ENCODE results near the gene CTTNBP2. TPM values are rescaled to one million over a fixed set of nuclear protein-coding genes. Genes with fewer than 3 reads are reported as not detected.

Gene CTTNBP2
- total RNA-seq, 2 donors from 2014 or later = 9.2 to 12.0 TPM

DNA sequence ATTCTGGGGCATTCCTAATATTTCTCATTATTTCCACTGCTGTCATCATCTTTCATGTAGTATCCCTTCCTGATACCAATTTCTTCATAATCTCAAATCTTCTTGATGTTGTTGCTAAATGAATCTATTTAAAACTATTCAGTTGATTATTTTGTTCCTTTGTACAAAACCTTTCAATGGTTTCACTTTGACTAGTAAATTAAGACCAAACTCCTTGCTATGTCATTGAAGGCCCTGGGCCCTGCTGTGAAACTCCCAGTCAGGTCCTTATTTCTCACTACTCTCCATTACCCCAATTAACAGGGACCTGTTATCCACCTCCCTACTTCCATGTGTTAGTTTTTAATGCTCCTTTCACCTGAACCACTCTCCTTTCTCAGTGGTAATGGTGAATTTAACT lies 97.0 kb downstream of the CTTNBP2 start:
- no peaks in the 10 kb centered on the region for H3K36me3 ChIP-seq
- no peak overlapping the region for H3K4me3 ChIP-seq
- H3K9me3 ChIP-seq = no peaks in the 10 kb centered on the region
- DNase-seq (ENCODE audit: low spot score) (no peak), ATAC-seq (ENCODE audit: insufficient number of reproducible peaks, low FRiP score, low read depth) (no peak)
- TF ChIP-seq, protein P1, sequence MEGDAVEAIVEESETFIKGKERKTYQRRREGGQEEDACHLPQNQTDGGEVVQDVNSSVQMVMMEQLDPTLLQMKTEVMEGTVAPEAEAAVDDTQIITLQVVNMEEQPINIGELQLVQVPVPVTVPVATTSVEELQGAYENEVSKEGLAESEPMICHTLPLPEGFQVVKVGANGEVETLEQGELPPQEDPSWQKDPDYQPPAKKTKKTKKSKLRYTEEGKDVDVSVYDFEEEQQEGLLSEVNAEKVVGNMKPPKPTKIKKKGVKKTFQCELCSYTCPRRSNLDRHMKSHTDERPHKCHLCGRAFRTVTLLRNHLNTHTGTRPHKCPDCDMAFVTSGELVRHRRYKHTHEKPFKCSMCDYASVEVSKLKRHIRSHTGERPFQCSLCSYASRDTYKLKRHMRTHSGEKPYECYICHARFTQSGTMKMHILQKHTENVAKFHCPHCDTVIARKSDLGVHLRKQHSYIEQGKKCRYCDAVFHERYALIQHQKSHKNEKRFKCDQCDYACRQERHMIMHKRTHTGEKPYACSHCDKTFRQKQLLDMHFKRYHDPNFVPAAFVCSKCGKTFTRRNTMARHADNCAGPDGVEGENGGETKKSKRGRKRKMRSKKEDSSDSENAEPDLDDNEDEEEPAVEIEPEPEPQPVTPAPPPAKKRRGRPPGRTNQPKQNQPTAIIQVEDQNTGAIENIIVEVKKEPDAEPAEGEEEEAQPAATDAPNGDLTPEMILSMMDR (IDR thresholded peaks at IDR 0.05) = no peak
- H3K27ac ChIP-seq = no peak overlapping the region
- H3K4me1 ChIP-seq (ENCODE audit: control insufficient read depth in 1 of 2, low read depth in 2 of 2) = peaks cover 0 to 15% of the 10 kb centered on the region in 2 donors
- no peaks in the 10 kb centered on the region for H3K27me3 ChIP-seq (replicated peaks; ENCODE audit: insufficient read depth)

DNA sequence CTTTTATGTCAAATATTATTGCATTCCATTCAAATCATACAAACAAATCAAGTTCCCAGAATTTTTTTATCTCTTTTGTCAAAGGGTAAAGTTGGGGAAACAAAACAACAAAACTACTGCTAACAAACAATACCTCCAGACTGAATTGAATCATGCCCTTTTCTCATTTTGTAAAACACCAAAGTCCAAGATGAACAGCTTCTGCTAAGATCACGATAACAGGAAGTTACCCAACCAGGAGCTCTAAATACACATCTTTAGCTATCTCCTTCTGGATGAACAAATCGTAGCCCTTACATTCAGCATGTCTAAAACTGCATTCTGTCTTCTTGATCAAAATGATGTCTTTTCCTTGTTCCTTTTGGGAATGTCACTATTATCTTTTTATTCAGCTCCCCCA lies 97.4 kb downstream of the CTTNBP2 start:
- H3K27ac ChIP-seq = no peak overlapping the region
- no peak for ATAC-seq (ENCODE audit: insufficient number of reproducible peaks, low FRiP score, low read depth)

DNA sequence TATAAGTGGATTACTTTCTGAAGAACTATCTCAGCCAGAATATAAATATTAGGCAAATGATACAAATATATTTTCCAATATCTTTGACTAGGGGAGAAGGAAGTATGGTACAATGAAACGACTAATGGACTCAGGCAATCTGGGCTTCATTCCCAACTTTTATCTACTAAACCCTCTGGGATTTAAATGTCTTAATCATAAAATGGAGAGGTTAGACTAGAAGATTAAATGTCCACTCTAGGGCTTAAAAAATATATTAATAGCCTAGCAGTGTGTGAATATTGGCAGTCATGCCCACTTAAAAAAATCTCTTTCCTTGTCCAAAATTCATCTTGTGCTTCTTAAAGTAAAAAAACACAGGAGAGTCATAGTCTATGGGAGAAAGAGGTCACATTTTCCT lies 98.3 kb downstream of the CTTNBP2 start:
- Histone ChIP-seq H3K9me3 (no peaks in the 10 kb centered on the region), H3K4me3 (no peak overlapping the region), H3K36me3 (peaks cover 2% of the 10 kb centered on the region), H3K4me1 (ENCODE audit: control insufficient read depth in 1 of 2, low read depth in 2 of 2) (peaks cover 0 to 3% of the 10 kb centered on the region in 2 donors), H3K27me3 (replicated peaks; ENCODE audit: insufficient read depth) (no peaks in the 10 kb centered on the region), H3K27ac (no peak overlapping the region)
- ATAC-seq (ENCODE audit: insufficient number of reproducible peaks, low FRiP score, low read depth) = no peak
- DNase-seq (ENCODE audit: low spot score) = no peak
- TF ChIP-seq, protein P1 (IDR thresholded peaks at IDR 0.05) = no peak

More for the DNA sequence above, 97.4 kb downstream of the CTTNBP2 start:
- no peaks in the 10 kb centered on the region for H3K9me3 ChIP-seq
- TF ChIP-seq, protein P1 (IDR thresholded peaks at IDR 0.05) = no peak
- no peak for DNase-seq (ENCODE audit: low spot score)
- peaks cover 0 to 10% of the 10 kb centered on the region in 2 donors for H3K4me1 ChIP-seq (ENCODE audit: control insufficient read depth in 1 of 2, low read depth in 2 of 2)
- peaks cover 2% of the 10 kb centered on the region for H3K36me3 ChIP-seq
- H3K4me3 ChIP-seq = no peak overlapping the region
- H3K27me3 ChIP-seq (replicated peaks; ENCODE audit: insufficient read depth) = no peaks in the 10 kb centered on the region

DNA sequence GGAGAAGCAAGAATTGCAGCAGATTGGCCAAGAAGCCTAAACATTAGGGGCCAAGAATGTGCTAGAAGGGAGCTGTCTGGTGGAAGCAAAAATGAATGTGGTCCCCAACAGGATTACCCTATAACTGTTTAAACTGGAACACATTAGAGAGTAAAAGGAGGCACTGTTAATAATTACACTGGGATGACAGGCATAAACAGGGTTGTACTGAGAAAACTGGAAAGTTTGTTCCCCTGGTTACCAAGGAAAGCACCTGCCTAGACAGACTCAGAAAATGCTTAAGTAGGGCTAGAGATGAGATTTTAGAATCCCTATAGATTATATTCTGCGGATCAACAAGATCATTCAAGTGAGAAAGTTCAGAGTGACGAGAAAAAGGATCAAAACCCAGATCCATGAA lies 100.8 kb downstream of the CTTNBP2 start:
- H3K4me1 ChIP-seq (ENCODE audit: control insufficient read depth in 1 of 2, low read depth in 2 of 2) = no peaks in the 10 kb centered on the region
- H3K9me3 ChIP-seq = no peaks in the 10 kb centered on the region
- H3K4me3 ChIP-seq = no peak overlapping the region
- DNase-seq (ENCODE audit: low spot score) = no peak
- H3K36me3 ChIP-seq = peaks cover 2% of the 10 kb centered on the region
- no peaks in the 10 kb centered on the region for H3K27me3 ChIP-seq (replicated peaks; ENCODE audit: insufficient read depth)
- H3K27ac ChIP-seq = no peak overlapping the region
- ATAC-seq (ENCODE audit: insufficient number of reproducible peaks, low FRiP score, low read depth) = no peak
- TF ChIP-seq, protein P1 (IDR thresholded peaks at IDR 0.05) = no peak

DNA sequence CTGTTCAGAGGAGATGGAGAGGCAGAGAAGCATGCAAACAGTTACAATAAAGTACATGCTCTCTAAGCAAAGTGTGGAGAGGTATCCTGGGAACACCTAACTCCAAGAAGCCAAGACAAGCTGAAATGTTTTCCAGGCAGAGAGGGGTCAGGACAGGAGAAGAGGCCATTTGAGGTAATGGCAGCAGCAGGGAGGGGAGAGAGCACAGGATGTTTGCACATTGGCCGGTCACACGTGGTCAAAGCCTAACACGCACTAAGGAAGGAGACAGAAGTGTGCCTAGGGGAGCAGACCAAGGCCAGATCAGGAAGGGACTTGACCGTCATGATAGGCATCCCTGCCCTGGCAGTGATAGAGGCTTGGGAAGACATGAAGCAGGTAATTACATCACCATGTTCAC lies 101.5 kb downstream of the CTTNBP2 start:
- no peak for DNase-seq (ENCODE audit: low spot score)
- no peaks in the 10 kb centered on the region for H3K4me1 ChIP-seq (ENCODE audit: control insufficient read depth in 1 of 2, low read depth in 2 of 2)
- no peak overlapping the region for H3K27ac ChIP-seq
- no peak overlapping the region for H3K4me3 ChIP-seq
- H3K27me3 ChIP-seq (replicated peaks; ENCODE audit: insufficient read depth) = no peaks in the 10 kb centered on the region
- ATAC-seq (ENCODE audit: insufficient number of reproducible peaks, low FRiP score, low read depth) = no peak
- H3K36me3 ChIP-seq = peaks cover 2% of the 10 kb centered on the region
- no peaks in the 10 kb centered on the region for H3K9me3 ChIP-seq
- TF ChIP-seq, protein P1 (IDR thresholded peaks at IDR 0.05) = no peak
